DMS153 treated with DMSO at 0.1 percent for 48 hours (cell line): Measurements from ENCODE around the gene LMO3.
"Not testable (repeated sequence)": the region's sequence is repeated elsewhere in the genome, so short reads cannot be mapped to it uniquely, and the experiment has no call there.

Experiments used
- DNase-seq: peaks from one replicate; lab custom pipeline; 2025; ENCODE audit not compliant: unreplicated experiment; lab: John Stamatoyannopoulos, UW

Gene LMO3

DNA sequence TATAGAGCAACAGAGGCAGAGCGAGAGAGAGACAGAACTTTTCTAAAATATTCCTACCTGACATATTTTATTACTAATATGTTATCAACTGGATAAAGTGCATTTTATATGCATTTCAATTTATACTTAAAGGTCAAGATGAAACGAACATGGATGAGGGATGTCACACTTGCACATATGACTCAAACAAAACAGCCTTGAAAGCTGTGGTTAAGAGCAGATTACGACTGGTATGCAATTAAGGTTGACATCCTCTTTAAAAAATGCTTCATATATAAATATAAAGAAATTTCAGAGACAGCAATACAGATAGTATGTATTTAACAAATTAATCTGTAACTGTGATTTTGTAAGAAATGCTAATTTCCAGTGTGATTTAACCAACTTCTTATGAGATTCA is 52.5 kb downstream of the LMO3 start:
- no peak for DNase-seq

DNA sequence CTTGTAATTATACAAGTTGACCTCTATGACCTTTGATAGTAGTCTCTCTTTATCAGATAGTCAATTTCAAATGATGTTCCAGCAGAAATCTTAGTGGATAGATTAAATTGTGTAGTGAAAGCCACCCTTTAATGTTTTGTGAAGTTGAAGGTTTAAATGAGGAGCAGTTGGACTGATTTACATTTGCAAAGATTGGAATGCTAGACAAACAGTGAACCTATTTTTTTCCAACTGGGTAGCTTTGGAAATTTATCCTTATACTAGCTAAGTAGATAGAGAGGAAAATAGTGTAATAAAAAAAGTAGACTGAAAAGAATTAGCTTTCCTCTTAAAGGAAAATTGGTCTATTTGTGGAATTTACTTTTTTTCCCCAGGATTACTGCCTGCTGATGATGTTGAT is 53.7 kb downstream of the LMO3 start:
- DNase-seq: no peak

DNA sequence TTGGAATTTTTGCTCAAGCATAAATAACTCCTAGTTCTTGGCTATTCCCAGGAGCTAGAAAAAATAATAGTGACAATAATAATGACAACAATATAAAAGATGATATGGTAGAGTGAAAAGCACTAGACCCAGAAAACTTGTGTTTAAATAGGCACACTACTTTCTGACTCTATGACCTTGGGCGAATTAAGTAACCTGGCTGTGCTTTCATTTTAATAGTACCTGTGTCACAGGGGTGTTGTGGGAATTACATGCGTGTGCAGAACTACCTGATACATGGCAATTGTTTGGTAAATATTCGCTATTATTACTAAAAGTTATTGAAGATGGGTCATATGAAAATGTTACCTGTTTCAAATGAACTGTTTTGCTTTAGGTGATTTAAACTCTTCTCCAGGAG is 60.1 kb downstream of the LMO3 start:
- DNase-seq: no peak

DNA sequence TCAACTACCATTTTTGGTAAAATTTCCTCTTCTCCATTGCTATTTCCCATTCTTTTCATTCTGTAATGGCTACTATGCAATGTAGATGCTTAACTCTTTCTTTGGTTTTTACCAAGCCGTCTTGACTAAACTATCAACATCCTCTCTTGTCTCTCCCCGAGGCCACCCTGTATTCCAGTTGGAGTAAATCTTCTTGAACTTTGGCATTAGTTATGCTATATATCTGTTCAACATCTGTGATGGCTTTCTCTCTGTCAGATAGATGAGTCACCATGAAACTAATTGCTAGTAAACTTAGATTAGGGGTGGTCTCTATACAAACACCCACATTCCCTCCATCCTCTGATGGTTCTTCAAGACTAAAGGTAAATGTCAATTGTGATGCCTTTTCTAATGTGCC is 63.4 kb downstream of the LMO3 start:
- DNase-seq: no peak

DNA sequence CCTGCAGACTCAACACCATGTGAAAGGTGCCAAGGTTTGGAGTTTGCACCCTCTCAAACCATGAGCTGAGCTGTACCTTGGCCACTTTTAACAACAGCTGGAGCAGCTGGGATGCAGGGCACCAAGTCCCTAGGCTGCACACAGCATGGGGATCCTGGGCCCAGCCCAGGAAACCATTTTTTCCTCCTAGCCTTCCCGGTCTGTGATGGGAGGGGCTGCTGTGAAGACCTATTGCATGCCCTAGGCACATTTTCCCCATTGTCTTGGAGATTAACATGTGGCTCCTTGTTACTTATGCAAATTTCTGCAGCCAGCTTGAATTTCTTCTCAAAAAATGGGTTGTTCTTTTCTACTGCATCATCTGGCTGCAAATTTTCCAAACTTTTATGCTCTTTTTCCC is 68.3 kb downstream of the LMO3 start:
- not testable (repeated sequence) for DNase-seq

DNA sequence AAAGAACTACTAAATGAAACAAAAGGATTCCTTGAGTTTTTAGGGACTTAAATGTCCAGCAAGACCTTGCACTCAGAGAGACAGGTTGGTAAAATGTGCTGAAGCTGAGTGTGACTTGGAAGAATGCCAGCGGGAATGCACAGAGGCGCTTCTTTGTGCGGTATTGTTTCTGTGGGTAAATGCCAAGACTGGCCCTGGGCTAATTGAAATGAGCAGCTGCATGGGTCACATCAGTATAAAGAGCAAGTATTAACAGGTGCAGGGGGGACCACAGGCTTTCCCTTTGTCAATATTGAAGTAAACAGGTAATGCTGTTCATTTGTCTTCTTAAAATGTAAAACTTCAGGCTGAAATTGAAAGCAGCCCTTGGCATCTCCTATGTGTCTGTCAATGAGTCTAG is 74.3 kb downstream of the LMO3 start:
- DNase-seq: peak; percentile 75

DNA sequence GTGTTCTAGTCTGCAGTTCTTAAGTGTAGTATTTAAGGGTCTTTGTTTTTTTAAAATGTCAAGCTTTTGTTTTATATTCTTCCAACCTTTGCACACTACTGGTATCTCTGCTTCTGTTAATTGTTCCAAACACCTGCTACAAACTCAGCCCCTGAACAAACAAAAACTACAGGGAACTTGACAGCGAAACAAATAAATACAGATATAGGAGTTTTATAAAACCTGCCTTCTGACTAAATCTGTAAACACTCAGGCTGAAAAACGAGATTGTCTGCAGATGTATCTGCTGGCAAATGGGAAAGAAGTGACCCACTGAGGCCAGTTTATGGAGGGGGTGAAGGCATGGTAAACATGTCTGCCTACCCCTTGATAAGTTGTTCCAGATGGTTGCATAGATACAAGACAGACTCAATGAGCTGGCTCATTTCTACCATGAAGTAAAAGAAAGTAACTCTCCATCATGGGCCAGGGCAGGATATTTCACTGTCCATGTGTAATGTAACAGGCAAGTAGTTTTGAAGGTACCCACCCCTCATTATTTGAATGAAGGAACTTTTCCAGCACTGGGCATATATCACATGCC is 75.6 kb downstream of the LMO3 start:
- no peak for DNase-seq

DNA sequence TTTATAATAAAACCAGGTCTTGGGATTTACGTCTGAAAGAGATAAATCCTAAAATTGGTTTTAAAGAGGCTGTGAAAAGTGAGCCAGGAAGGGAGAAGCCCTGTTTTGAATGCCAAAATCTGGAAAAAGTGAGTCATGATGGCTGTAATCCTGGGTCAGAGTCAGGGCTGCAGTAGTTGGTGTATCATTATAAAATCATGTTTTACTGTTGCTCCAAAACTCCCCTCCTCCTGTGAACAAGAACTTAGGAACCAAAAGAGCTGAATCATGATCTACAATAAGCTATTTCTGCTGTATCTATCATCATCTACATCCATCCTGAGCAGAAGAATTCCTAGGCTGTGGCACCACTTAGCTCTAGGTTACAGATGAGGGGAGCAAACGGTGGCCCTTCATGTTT is 79.3 kb downstream of the LMO3 start:
- DNase-seq: no peak

DNA sequence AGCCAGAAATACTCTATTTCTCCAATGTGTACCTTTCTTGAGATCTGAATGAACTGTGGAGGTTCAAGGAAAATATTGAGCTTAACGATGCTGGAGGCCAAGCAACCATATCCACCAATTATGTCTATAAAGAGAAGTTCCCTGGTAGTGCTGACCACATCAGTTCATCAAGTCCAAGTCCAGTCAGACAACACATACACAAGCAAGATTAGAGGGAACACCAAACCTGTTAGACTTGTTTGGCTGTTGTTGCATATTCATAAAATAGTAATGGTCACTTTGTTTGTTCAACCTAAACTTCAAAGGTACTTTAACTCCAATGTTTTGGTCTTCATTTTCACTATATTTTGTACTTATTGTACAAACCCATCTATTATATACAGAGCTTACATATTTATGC is 81.6 kb downstream of the LMO3 start:
- no peak for DNase-seq

DNA sequence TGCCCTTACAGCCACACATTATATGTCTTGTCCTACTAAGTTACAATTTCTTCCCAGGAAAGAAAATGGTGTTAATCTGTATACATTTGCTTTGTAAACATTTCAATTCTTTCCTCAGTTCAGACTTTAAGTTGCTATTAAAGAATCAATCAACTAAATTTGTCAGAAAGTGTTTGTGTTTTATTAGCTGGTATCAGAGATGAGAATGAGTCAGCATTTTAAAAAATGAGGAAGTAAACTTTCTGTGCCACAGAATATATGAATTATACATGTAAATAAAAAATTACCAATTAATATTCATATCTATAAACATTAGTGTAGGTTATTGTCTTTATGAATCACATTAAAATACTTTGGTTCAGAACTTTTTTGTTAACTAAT is 82.0 kb downstream of the LMO3 start:
- DNase-seq: no peak

DNA sequence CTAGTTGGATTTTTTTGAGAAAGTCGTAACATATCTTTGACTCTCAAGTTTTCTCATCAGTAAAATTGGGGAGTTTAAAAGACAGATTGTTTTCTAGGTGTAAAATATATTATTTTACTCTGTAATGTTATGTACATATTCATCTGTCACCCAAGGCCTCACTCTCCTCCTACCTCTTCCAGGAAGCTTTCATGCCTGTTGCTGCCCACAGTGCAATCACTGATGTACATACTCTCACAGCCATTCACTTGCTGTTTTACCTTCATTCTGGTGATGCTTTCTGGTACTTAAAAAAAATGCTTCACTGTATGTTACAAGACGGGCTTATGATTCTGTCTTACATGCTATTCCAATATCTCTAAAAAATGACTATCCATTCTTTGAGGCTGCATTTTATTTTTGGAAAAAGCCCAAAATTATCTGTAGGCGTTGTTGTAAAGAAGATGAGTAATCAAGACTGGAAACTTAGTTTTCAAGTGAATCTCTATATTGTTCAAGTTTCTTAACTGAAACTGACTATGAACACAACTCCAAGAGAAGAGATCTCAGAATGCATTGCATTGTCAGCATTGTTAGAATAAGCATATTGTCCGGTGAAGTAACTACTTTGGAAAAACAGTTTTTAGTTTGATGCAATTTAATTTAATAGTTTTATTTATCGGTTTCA is 82.5 kb downstream of the LMO3 start:
- DNase-seq: no peak

DNA sequence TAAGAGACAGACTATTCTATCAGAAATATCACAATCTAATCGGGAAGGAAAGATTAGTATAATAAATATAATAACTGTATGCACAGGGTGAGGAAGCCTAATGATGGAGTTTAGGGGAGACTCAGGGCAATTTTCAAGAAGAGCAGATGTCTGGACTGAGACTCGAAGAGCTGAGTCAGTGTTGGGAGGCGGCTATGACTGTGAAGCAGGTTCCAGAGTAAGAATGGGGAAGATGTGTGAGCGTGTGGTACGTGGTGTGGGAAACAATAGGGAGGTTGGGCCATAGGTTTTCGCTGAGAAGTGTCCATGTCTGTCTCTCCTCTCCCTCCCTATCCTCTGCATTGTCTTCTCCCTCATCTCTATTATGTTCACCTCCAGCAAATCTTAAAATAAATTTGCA is 85.6 kb downstream of the LMO3 start:
- DNase-seq: no peak

DNA sequence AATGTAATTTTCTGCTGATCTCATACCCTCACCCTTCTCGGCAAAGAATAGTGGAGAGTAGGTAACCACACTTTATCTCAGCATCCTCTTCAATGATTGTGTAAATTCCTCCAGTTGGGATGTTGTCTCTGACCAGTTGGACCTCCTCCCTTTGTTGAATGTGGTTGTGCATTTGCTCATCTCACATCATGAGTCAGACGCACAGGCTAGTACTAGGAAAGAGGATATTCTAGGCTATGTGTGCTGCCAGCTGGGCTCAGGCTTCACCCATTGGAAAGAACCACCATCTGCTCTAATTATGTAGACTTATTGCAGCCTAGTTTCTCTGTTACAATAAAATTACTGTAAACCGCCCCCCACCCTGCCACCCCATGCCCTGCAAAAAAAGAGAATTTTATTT is 90.3 kb downstream of the LMO3 start:
- DNase-seq: no peak

DNA sequence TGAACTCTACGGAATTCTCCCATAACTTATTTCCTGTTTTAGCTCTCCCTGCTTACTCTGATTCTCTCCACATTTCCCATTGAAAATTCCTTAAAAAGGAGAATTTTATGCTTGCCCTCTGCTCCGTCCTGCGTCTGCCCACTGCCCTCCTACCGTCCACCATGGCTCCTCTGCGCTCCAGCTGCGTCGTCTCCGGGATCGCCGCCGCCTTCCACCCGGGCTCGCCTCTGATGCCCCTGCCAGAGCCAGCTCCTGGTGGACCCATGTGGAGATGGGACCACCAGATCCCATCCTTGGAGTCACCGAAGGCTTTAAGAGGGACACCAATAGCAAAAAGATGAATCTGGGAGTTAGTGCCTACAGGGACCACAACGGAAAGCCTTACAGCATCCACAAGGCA is 92.7 kb downstream of the LMO3 start:
- no peak for DNase-seq

DNA sequence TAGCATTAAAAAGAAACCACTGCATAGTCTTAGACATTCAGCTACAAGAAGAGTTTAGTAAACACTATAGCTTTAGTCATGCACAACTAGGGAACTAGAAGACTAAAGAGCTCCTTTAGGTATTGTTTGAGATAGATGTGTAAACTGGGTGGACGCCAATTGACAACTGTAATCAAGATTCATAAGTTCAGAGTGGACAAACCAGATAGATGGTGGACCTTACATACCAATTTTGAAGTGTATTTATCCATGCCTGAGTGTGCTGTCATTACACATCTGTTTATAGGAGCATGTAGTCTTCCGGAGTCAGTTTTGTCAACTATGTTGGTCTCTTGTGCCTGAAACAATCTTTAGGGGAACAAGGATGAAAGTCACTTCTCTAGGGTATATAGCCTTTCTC is 96.6 kb downstream of the LMO3 start:
- DNase-seq: no peak

DNA sequence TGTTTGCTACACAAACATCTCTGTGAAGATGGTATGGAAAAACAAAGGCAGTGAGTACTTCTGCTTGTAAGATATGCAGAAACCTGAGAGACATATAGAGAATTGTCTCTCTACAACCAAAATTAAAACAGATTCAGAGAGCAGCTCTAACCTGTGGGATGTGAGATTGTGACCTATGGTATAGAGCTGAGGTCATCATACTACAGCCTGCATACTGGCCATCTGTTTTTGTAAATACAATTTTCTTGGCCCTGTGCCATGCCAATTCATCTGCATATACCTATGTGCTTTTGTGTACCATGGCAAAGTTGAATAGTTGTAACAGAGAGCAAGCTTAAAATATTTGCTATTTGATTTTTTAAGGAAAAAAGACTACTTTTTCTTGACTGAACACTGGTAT is 99.6 kb downstream of the LMO3 start:
- no peak for DNase-seq

DNA sequence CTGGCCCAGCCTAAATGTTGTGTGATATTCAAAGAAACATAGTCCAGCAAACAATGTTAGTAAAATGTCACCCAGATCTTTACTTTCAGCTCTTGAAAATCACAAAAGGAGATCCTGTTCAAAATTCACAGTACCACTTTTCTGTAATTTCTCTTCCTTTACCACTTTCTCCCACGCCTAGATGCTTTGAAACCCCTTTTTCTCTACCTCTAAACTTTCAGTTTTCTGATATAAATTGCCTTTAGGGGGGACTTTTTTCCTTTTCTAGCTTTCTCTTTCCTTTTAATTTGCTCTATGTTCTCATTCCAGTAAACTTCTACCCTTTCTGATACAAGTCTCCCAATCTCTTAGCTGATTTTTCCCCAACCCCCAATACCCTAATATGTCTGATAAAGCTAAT is 101.8 kb downstream of the LMO3 start:
- DNase-seq: no peak

DNA sequence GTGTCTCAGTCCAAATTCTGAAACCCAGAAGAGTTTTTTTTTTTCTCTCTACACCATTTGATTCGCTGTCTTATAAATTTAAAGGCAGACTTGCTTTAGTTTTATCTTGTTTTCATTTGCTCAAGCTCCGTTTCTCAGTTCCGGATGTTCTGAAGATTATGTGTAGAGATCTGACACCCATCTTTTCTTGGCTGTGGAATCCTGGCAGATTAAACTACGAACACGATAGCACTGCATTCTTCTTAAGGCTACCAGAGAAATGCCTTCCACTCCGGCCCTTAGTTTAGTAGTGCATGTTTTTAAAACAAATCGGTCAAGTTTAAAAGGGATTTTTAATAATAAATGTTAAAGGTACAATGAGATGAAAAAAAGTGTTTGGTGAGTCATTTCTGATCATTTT is 106.4 kb downstream of the LMO3 start:
- no peak for DNase-seq
